Epithelial cell of esophagus (primary cell): ENCODE data around the gene TCF7.

Experiments used
- DNase-seq: peaks from one replicate; pipeline ENCODE4 v3.0.0; 2010; ENCODE audit warnings: low read depth
- H3K4me3 ChIP-seq: 2 replicates; pipeline ENCODE4 v1.5.1; 2011; ENCODE audit warnings: mild to moderate bottlenecking, low read length, control low read depth
- CTCF ChIP-seq: IDR thresholded peaks from 2 replicates; pipeline ENCODE4 v1.5.1; 2011; ENCODE audit warnings: low read depth, mild to moderate bottlenecking, low read length, control low read depth, inconsistent platforms; ENCODE audit not compliant: insufficient read depth; ENCODE audit errors: missing control alignments

The TCF7 gene

DNA sequence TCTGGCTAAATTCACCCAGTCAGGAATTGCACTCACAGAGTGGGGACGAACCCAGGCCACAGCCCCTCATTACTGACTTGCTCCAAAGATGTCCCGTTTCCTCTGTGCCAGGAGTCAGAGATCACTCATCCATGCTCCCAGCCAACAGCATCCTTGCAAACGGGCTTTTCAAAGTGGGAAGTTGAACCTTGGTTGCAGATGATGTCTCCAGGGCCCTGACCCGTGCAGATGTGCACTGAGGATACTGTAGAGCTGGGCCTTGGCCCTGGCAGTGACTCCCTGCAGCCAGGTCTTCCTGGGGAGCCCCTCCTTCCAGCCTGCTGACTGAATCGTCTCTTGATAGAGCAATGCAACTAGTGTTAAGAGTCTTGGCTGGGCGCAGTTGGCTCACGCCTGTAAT, 22.3 kb downstream of the TCF7 start:
- TF ChIP-seq CTCF = no peak
- no peak overlapping the region for H3K4me3 ChIP-seq
- no peak for DNase-seq

GRCh38 chr5:134138416-134139376, 24.2 kb downstream of the TCF7 start:
- H3K4me3 ChIP-seq = no peak overlapping the region
- peak; percentile 91 for DNase-seq
- TF ChIP-seq CTCF = no peak

DNA sequence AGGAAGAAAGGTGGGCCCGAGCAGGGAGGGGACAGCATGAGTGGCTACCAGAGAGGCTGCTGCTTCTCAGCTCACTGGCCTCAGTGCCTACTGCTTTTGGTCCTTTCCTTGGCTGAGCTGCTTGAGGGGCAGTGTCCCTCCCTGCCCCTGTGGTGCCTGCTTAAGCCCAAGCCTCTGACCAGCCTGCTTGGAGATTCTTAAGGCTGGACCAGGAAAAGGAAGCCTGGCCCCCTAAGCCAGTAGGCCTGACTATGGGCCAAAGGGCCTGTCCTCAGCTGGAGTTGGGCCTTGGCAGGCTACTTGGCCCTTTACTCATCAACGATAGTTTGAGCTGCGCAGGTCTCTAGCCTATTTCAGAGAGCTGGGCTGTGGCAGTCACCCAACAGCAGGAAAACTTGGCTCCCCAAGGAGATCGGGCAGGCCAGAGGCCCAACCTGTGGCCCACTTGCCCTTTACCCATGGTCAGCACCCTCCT, 24.9 kb downstream of the TCF7 start:
- TF ChIP-seq CTCF = no peak
- no peak overlapping the region for H3K4me3 ChIP-seq
- no peak for DNase-seq

GRCh38 chr5:134139891-134140469, 25.5 kb downstream of the TCF7 start:
- no peak overlapping the region for H3K4me3 ChIP-seq
- TF ChIP-seq CTCF = no peak
- no peak for DNase-seq

- no peak overlapping the region for H3K4me3 ChIP-seq
- peak; percentile 86 for TF ChIP-seq CTCF
- DNase-seq = peak; percentile 92
Measured at GRCh38 chr5:134140530-134141201, 26.2 kb downstream of the TCF7 start.

GRCh38 chr5:134141331-134142050, 27.0 kb downstream of the TCF7 start:
- H3K4me3 ChIP-seq = no peak overlapping the region
- peak; percentile 18 for DNase-seq
- TF ChIP-seq CTCF = no peak
